ENCODE data around the gene TGFB1I1. TPM values are rescaled to one million over a fixed set of nuclear protein-coding genes. Genes with fewer than 3 reads are reported as not detected.
"Not testable (repeated sequence)": the region's sequence is repeated elsewhere in the genome, so short reads cannot be mapped to it uniquely, and the experiment has no call there.

Gene TGFB1I1
- total RNA-seq (2014; rRNA removed; shearing (Covaris generic)) = 8.0 and 8.6 TPM in 2 replicates
- 2.5 and 10.8 TPM in 2 replicates for polyA plus RNA-seq (2014; cell fraction: nucleus; rRNA removed)

GRCh38 chr16:31471875-31472708, at the start of gene TGFB1I1:
Gene TGFB1I1, plus strand, starts transcription at chr16:31472152. Its CDS starts 37 bp downstream, at chr16:31472189.
- DNase-seq (ENCODE audit: extremely low read depth, low read depth) = no peak

- DNase-seq (ENCODE audit: extremely low read depth, low read depth) = no peak
Measured at GRCh38 chr16:31423241-31423640, 48.7 kb upstream of the TGFB1I1 start.

DNA sequence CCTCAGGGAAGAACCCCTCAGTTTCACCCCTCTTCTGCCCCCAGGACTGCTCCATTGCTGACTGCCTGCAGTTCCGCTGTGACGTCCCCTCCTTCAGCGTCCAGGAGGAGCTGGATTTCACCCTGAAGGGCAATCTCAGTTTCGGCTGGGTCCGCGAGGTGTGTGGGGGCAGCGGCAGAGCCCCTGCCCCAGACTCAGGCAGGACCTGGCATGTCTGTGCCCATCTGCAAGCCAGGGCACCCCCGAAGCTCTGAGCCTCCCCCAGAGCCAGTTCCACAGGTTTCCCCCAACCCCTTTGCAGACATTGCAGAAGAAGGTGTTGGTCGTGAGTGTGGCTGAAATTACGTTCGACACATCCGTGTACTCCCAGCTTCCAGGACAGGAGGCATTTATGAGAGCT, 48.2 kb upstream of the TGFB1I1 start:
- no peak for DNase-seq (ENCODE audit: extremely low read depth, low read depth)

- DNase-seq (ENCODE audit: extremely low read depth, low read depth) = no peak
Measured at GRCh38 chr16:31427441-31428278, 44.3 kb upstream of the TGFB1I1 start.

DNA sequence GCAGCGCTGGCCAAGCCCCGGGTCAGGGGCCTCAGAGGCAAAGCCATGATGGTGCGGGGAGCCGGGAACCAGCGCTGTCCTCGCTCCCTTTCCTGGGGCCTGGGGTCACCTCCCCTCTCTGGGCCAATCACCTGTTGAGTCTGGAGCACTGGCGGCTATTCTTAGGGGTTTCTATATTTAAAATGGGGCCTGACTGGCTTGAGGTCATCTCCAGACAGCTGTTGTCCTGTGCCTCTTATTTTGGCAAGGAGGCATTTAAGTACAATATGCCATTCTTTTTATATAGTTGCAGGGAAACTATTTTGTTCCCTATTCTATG, 43.7 kb upstream of the TGFB1I1 start, which contains the start of gene COX6A2:
Gene COX6A2 (minus strand): TSS at position 82 of the 319 bp plus-strand sequence. CDS start 35 bp downstream, at position 47.
- DNase-seq (ENCODE audit: extremely low read depth, low read depth) = no peak

DNA sequence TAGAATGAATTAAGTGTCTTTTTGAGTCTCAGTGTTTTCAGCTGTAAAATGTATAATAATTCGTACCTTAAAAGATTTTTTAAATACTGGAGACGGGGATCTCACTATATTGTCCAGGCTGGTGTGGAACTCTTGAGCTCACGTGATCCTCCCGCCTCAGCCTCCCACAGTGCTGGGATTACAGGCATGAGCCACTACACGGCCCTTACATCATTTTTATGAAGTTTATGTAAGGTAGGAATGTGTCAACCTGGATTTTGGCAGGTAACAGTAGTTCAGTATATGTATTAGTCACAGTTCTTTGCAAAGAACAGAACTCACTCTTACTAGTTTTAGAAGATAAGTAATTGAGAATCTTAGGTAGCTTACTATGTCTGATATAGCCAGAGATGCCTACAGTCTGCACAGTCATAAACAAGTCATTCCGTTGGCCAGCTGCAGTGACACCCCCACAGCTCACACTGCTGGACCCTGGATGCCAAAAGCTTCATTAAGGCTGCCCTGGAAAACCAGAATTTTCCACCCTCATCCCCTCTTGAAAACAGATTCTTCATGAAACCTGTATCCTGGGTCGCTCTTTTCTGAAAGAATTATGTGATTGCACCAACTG, 43.2 kb upstream of the TGFB1I1 start:
- no peak for DNase-seq (ENCODE audit: extremely low read depth, low read depth)

DNA sequence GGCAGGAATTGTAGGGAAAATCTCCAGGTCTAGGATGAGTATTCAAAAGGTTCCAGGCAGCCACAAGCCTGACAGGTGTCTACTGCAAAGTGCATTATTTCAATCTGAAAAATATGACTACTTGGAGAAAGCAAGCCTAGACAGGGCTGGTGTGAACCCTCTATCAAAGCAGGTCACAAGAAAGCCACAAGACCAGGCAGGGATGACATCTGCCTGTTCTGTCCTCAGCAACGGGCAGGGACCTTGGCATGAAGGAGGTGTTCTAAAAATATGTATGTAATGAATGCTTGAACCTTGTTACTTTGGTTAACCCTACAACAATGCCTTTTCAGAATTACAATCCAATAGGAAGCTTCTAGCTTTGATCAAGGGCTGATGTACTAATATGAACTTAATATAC, 42.6 kb upstream of the TGFB1I1 start:
- DNase-seq (ENCODE audit: extremely low read depth, low read depth) = no peak

- no peak for DNase-seq (ENCODE audit: extremely low read depth, low read depth)
Measured at GRCh38 chr16:31429796-31430195, 42.2 kb upstream of the TGFB1I1 start.

GRCh38 chr16:31430380-31431052, 41.4 kb upstream of the TGFB1I1 start:
- no peak for DNase-seq (ENCODE audit: extremely low read depth, low read depth)

- no peak for DNase-seq (ENCODE audit: extremely low read depth, low read depth)
Measured at GRCh38 chr16:31435341-31436220, 36.4 kb upstream of the TGFB1I1 start.

- no peak for DNase-seq (ENCODE audit: extremely low read depth, low read depth)
Measured at GRCh38 chr16:31436221-31437045, 35.5 kb upstream of the TGFB1I1 start.

- no peak for DNase-seq (ENCODE audit: extremely low read depth, low read depth)
Measured at GRCh38 chr16:31438414-31438813, 33.5 kb upstream of the TGFB1I1 start.

DNA sequence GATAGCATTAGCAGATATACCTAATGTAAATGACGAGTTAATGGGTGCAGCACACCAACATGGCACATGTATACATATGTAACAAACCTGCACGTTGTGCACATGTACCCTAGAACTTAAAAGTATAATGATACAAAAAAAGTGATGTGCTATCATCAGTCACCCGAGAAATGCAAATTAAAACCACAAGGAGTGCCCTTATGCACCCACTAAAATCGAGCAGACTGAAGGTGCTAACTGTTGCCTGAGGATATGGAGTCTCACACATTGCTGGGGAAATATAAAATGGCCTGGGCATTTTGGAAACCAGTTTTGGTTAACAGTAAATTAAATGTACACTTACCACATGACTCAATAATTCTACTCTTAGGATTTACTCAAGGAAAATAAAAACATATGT, 32.9 kb upstream of the TGFB1I1 start:
- DNase-seq (ENCODE audit: extremely low read depth, low read depth) = not testable (repeated sequence)

- no peak for DNase-seq (ENCODE audit: extremely low read depth, low read depth)
Measured at GRCh38 chr16:31439519-31439918, 32.4 kb upstream of the TGFB1I1 start.

DNA sequence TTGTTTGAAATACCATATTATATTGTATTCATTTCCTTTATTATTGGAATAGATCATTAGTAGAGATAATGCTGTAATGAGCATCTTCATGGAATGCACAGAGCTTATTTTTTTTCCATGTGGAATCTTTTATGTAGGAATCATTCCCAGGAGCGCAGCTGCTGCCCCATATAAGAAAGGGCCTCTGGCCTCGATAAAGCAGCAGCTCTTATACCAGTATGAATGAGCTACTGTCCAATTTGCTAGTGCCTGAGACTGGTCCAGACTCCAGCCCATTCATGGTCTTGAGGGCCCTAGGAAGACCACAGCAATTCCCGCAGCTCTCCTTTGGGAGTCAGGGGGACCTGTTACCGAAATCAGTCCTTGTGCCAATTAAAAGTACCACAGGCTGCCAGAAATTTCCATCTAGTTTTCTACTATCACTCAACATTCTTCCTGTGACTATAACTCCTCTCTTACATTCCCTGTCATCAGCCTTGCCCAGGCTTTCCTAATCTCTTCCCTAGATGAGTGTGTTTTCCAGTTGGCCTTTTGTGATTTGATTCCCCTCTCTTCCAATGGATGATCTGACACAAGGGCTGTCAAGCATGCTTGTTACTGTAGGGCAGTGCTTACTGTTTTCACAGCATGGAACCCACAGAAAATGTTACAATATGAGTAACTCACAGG, 31.3 kb upstream of the TGFB1I1 start:
- no peak for DNase-seq (ENCODE audit: extremely low read depth, low read depth)

DNA sequence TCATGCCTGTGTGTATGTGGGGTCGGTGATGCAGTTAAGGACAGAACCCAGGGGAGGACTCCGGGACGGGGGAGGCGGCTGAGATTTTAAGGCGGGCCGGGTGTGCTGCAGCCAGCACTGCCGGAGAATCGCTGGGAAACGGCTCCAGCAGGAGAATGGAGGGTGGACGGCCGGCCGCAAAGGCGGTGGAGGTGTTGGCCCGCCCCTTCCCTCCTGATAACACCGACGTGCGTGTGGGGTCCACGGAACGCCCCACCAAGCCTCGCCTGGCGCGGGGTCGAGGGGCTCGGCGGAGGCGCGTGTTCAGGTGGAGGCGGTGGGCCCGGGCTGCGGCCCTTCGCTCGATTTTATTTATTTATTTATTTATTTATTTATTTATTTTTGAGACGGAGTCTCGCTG, 30.0 kb upstream of the TGFB1I1 start:
- no peak for DNase-seq (ENCODE audit: extremely low read depth, low read depth)

GRCh38 chr16:31445931-31446330, 26.0 kb upstream of the TGFB1I1 start:
- DNase-seq (ENCODE audit: extremely low read depth, low read depth) = not testable (repeated sequence)

DNA sequence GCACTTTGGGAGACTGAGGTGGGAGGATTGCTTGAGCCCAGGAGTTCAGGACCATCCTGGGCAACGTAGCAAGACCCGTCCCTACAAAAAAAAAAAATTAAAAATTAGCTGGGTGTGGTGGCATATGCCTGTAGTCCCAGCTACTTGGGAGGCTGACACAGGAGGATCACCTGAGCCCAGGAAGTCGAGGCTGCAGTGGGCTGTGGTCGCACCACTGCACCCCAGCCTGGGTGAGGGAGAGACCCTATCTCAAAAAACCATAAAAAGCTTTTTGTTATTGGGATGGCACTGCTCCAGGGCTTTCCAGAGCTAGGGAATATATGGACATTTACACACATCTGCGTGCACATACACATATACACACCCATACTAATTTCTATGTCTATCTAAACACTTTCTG, 20.8 kb upstream of the TGFB1I1 start:
- no peak for DNase-seq (ENCODE audit: extremely low read depth, low read depth)
